ENCODE results near the gene KCNC4.

- TF ChIP-seq CTCF (IDR thresholded peaks at IDR 0.05; ENCODE audit: poor library complexity, severe bottlenecking) (no peak), EZH2 (IDR thresholded peaks at IDR 0.05; ENCODE audit: borderline replicate concordance, insufficient read depth, low read length, poor library complexity, severe bottlenecking) (no peak), TAF1 (IDR thresholded peaks at IDR 0.05; ENCODE audit: low read depth) (no peak), SMC3 (conservative IDR thresholded peaks at IDR 0.05; ENCODE audit: poor library complexity) (no peak), EP300 (conservative IDR thresholded peaks at IDR 0.05; ENCODE audit: poor library complexity, severe bottlenecking) (no peak), REST (IDR thresholded peaks at IDR 0.05; ENCODE audit: borderline replicate concordance) (no peak)
Measured at GRCh38 chr1:110218137-110218536, 8.0 kb downstream of the KCNC4 start.
